ENCODE measurements around the gene PNPLA6.

PNPLA6 gene

DNA sequence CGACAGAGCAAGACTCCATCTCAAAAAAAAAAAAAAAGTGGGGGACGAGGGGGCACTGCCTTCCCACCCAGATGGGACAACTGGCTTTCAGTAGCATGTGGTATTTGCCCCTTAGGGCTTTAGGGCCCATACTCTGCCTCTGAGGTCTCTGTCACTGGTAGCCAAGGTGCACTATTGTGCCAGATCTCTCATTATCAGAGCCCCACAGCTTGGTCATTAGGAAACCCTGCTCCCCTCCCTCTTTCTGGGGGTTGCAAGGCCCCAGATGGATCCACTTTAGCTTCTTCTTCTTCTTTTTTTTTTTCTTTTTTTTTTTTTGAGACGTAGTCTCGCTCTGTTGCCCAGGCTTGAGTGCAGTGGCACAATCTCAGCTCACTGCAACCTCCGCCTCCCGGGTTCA lies 30.8 kb upstream of the PNPLA6 start:
- no peak for TF ChIP-seq SIN3A (IDR thresholded peaks at IDR 0.05; ENCODE audit: borderline replicate concordance, insufficient read depth, low read length)
- TF ChIP-seq, protein P1, sequence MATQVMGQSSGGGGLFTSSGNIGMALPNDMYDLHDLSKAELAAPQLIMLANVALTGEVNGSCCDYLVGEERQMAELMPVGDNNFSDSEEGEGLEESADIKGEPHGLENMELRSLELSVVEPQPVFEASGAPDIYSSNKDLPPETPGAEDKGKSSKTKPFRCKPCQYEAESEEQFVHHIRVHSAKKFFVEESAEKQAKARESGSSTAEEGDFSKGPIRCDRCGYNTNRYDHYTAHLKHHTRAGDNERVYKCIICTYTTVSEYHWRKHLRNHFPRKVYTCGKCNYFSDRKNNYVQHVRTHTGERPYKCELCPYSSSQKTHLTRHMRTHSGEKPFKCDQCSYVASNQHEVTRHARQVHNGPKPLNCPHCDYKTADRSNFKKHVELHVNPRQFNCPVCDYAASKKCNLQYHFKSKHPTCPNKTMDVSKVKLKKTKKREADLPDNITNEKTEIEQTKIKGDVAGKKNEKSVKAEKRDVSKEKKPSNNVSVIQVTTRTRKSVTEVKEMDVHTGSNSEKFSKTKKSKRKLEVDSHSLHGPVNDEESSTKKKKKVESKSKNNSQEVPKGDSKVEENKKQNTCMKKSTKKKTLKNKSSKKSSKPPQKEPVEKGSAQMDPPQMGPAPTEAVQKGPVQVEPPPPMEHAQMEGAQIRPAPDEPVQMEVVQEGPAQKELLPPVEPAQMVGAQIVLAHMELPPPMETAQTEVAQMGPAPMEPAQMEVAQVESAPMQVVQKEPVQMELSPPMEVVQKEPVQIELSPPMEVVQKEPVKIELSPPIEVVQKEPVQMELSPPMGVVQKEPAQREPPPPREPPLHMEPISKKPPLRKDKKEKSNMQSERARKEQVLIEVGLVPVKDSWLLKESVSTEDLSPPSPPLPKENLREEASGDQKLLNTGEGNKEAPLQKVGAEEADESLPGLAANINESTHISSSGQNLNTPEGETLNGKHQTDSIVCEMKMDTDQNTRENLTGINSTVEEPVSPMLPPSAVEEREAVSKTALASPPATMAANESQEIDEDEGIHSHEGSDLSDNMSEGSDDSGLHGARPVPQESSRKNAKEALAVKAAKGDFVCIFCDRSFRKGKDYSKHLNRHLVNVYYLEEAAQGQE (IDR thresholded peaks at IDR 0.05; ENCODE audit: insufficient read depth in 1 of 2, low read depth in 2 of 2, low read length in 2 of 2) = no peak
- TF ChIP-seq FOXP2 (optimal IDR thresholded peaks at IDR 0.05; ENCODE audit: borderline replicate concordance, extremely low read depth, extremely low read length, insufficient read depth) = no peak
- TF ChIP-seq POLR2AphosphoS5 (IDR thresholded peaks at IDR 0.05; ENCODE audit: low read depth, low read length) = no peak
- TF ChIP-seq TAF1 (IDR thresholded peaks at IDR 0.05; ENCODE audit: borderline replicate concordance, insufficient read depth, low read length) = no peak

DNA sequence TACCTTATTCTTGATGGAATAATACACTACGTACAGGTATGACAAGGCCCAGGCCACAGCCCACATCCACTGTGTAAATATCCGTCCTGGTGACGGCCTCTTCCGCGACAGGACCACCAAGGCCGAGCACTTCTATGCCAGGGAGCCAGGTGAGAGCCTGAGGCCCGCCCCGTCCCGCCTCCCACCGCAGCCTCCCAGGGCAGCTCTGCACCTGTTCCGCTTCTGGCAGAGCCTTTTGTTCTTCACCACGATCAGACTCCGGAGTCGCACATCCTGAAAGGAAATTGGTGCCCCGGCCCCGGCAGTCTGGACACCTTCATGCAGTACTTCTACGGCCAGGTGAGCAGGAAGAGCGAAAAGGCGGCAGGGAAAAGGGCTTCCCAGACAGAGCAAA lies 30.2 kb upstream of the PNPLA6 start:
- no peak for TF ChIP-seq FOXP2 (optimal IDR thresholded peaks at IDR 0.05; ENCODE audit: borderline replicate concordance, extremely low read depth, extremely low read length, insufficient read depth)
- TF ChIP-seq, protein P1 (IDR thresholded peaks at IDR 0.05; ENCODE audit: insufficient read depth in 1 of 2, low read depth in 2 of 2, low read length in 2 of 2) = no peak
- TF ChIP-seq POLR2AphosphoS5 (IDR thresholded peaks at IDR 0.05; ENCODE audit: low read depth, low read length) = no peak

DNA sequence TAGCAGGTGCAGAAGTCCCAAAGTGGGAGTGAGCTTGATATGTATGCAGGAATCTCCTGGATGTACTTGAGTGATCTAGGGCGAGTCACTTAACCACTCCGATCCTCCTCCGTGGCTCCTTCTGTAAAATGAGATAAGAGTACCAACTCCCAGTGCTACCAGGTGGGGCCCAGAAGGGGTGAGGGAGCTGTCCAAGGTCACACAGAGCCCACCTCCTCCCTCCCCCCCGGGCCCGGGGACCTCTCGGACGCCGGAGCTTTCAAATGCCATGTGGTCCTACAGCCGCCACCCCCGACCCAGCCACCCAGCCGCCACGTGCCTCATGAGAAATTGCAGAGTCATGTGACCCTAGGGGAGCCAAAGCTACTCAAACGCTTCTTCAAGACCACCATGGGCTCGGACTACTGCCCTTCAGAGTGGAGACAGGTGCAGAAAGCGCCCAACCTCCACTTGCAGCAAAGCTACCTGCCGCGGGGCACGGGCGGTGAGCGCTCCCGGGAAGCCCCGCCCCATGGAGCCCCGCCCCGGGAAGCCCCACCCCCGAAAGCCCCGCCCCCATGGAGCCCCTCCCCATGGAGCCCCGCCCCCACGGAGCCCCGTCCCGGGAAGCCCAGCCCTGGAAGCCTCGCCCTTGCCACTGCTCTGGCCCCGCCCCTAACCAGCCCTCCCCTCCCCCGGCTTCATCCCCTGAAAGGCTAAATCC lies 29.7 kb upstream of the PNPLA6 start:
- TF ChIP-seq POLR2AphosphoS5 (IDR thresholded peaks at IDR 0.05; ENCODE audit: low read depth, low read length) = no peak
- TF ChIP-seq, protein P1 (IDR thresholded peaks at IDR 0.05; ENCODE audit: insufficient read depth in 1 of 2, low read depth in 2 of 2, low read length in 2 of 2) = peak; percentile 42 to 83; a peak in 2 of 4 replicates

- TF ChIP-seq TAF1 (IDR thresholded peaks at IDR 0.05; ENCODE audit: borderline replicate concordance, insufficient read depth, low read length) (peak; percentile 29; the same call in 1 of the 2 replicates), POLR2AphosphoS5 (IDR thresholded peaks at IDR 0.05; ENCODE audit: low read depth, low read length) (no peak)
Observed at GRCh38 chr19:7506385-7507328, 28.9 kb upstream of the PNPLA6 start.

DNA sequence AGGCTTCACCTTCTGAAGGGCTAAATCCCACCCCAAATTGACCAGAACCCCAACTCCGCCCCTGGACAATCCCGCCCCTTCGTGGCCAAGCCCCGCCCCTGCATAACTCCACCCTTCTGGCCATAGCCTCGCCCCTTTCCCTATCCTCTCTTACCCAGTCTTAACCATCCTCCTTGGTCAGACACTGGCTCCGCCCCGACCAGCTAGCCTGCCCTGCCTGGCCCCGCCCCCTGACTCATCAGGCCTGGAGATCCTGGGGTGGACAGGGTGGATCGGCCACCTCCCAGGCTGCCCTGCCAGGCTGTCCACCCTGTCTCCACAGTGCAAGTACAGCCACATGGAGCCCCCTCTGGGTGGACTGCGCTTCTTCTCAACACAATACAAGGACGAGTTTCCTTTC lies 27.6 kb upstream of the PNPLA6 start:
- TF ChIP-seq, protein P1 (IDR thresholded peaks at IDR 0.05; ENCODE audit: insufficient read depth in 1 of 2, low read depth in 2 of 2, low read length in 2 of 2) = 0 out of 4 replicates have a peak, but pooled peaks of 1 of the 2 experiments have one; percentile 42
- TF ChIP-seq FOXP2 (optimal IDR thresholded peaks at IDR 0.05; ENCODE audit: borderline replicate concordance, extremely low read depth, extremely low read length, insufficient read depth) (peak; percentile 24), POLR2AphosphoS5 (IDR thresholded peaks at IDR 0.05; ENCODE audit: low read depth, low read length) (no peak)

Data from PFSK-1 (cell line).